ENCODE data around the gene UROC1.

- TF ChIP-seq, protein P1, sequence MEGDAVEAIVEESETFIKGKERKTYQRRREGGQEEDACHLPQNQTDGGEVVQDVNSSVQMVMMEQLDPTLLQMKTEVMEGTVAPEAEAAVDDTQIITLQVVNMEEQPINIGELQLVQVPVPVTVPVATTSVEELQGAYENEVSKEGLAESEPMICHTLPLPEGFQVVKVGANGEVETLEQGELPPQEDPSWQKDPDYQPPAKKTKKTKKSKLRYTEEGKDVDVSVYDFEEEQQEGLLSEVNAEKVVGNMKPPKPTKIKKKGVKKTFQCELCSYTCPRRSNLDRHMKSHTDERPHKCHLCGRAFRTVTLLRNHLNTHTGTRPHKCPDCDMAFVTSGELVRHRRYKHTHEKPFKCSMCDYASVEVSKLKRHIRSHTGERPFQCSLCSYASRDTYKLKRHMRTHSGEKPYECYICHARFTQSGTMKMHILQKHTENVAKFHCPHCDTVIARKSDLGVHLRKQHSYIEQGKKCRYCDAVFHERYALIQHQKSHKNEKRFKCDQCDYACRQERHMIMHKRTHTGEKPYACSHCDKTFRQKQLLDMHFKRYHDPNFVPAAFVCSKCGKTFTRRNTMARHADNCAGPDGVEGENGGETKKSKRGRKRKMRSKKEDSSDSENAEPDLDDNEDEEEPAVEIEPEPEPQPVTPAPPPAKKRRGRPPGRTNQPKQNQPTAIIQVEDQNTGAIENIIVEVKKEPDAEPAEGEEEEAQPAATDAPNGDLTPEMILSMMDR (conservative IDR thresholded peaks at IDR 0.05), result no peak
- no peak for TF ChIP-seq EZH2 (IDR thresholded peaks at IDR 0.05; ENCODE audit: low read depth)
Measured at GRCh38 chr3:126531051-126531330, 13.4 kb upstream of the UROC1 start.

All from PC-9 (cell line).